B cell (primary cell): ENCODE measurements around the gene NABP1. TPM values are rescaled to one million over a fixed set of nuclear protein-coding genes. Genes with fewer than 3 reads are reported as not detected.

Experiments
- ATAC-seq: fragments of 200-7000 bp; cut with Tn5 transposase; one replicate; pipeline ENCODE4 v1.10.0; 2021; ENCODE audit warnings: low read depth, mild to moderate bottlenecking, moderate number of reproducible peaks, moderate library complexity
- CTCF ChIA-PET: fragments of 350-600 bp; sonication (Branson Sonifier 250); formaldehyde crosslinking; loops from one replicate; lab custom pipeline; 2021; ENCODE audit warnings: antibody characterized with exemption, inconsistent platforms; lab: Charles Lee
- POLR2A ChIA-PET: fragments of 350-600 bp; sonication (Branson Sonifier 250); formaldehyde crosslinking; loops from one replicate; lab custom pipeline; 2021; ENCODE audit warnings: antibody characterized with exemption; lab: Charles Lee
- DNase-seq: peaks from one replicate; pipeline ENCODE4 v3.0.0; 2013
- H2AFZ ChIP-seq: 2 replicates; pipeline ENCODE4 v1.6.1; 2012; ENCODE audit warnings: mild to moderate bottlenecking, low read depth, low read length; ENCODE audit not compliant: insufficient read depth, poor library complexity, severe bottlenecking
- H3K27ac ChIP-seq, 2 donors: 1 replicate in 1 of 2; 2 replicates in 1 of 2; pipeline ENCODE4 v1.5.1; 2012 to 2013; ENCODE audit warnings: low read length in 2 of 2, mild to moderate bottlenecking in 2 of 2, moderate library complexity in 1 of 2
- H3K27me3 ChIP-seq, 4 experiments: fragments of 200-600 bp in 1 of 4; sonication (generic) in 1 of 4; replicated peaks in 1 of 4; 1 replicate in 2 of 4; 2 replicates in 2 of 4; pipeline versions ENCODE4 v1.6.1 to v1.7.0; 2013 to 2016; ENCODE audit warnings: low read length in 3 of 4, mild to moderate bottlenecking in 2 of 4, mixed read lengths in 1 of 4, moderate library complexity in 1 of 4; ENCODE audit not compliant: insufficient read depth in 4 of 4, control insufficient read depth in 3 of 4; ENCODE audit errors: control extremely low read depth in 1 of 4
- H3K36me3 ChIP-seq, 2 experiments: replicated peaks in 1 of 2; 1 replicate in 1 of 2; 2 replicates in 1 of 2; pipeline versions ENCODE4 v1.6.1 to v1.7.1; 2013; ENCODE audit warnings: low read length in 1 of 2; ENCODE audit not compliant: insufficient read depth in 2 of 2, control insufficient read depth in 1 of 2; ENCODE audit errors: control extremely low read depth in 1 of 2, extremely low read depth in 1 of 2
- H3K4me1 ChIP-seq, 2 donors: fragments of 200-600 bp in 1 of 2; sonication (generic) in 1 of 2; 1 replicate in 1 of 2; 2 replicates in 1 of 2; pipeline versions ENCODE4 v1.5.1 to v1.6.1; 2013 to 2017; ENCODE audit warnings: low read length in 2 of 2; ENCODE audit not compliant: control insufficient read depth in 2 of 2, insufficient read depth in 2 of 2
- H3K4me2 ChIP-seq: replicated peaks from 2 replicates; pipeline ENCODE3; 2012; ENCODE audit warnings: mild to moderate bottlenecking, low read depth, low read length; ENCODE audit not compliant: poor library complexity, severe bottlenecking
- H3K4me3 ChIP-seq, 5 experiments: fragments of 200-600 bp in 1 of 5; sonication (generic) in 1 of 5; 1 replicate in 3 of 5; 2 replicates in 2 of 5; pipeline versions ENCODE4 v1.5.1 to v1.7.0; 2011 to 2016; ENCODE audit warnings: low read length in 4 of 5, mild to moderate bottlenecking in 4 of 5, low read depth in 2 of 5, control low read depth in 1 of 5, moderate library complexity in 1 of 5; ENCODE audit not compliant: insufficient read depth in 1 of 5; ENCODE audit errors: control extremely low read depth in 1 of 5, extremely low read depth in 1 of 5
- H3K79me2 ChIP-seq: fragments of 200-600 bp; sonication (generic); one replicate; pipeline ENCODE4 v1.6.0; 2016; ENCODE audit warnings: low read length; ENCODE audit not compliant: control insufficient read depth, insufficient read depth
- H3K9ac ChIP-seq: fragments of 200-600 bp; sonication (generic); 2 replicates; pipeline ENCODE4 v1.6.1; 2017; ENCODE audit warnings: mild to moderate bottlenecking, low read length, moderate library complexity
- H3K9me3 ChIP-seq, 3 donors: one replicate each; pipeline versions ENCODE4 v1.6.1 to v1.7.1; 2013; ENCODE audit warnings: low read length in 2 of 3; ENCODE audit not compliant: control insufficient read depth in 2 of 3, insufficient read depth in 1 of 3; ENCODE audit errors: control extremely low read depth in 1 of 3
- H4K20me1 ChIP-seq: 2 replicates; pipeline ENCODE4 v1.6.0; 2012; ENCODE audit warnings: mild to moderate bottlenecking, low read length; ENCODE audit not compliant: insufficient read depth, control insufficient read depth, poor library complexity, severe bottlenecking
- H3K27ac Mint-ChIP-seq: one replicate; pipeline ENCODE4 v1.8.0; 2021; ENCODE audit warnings: mixed read lengths
- H3K27me3 Mint-ChIP-seq: one replicate; pipeline ENCODE4 v1.8.0; 2021; ENCODE audit warnings: mixed read lengths
- H3K4me1 Mint-ChIP-seq: one replicate; pipeline ENCODE4 v1.8.0; 2021; ENCODE audit warnings: mixed read lengths
- H3K4me3 Mint-ChIP-seq: one replicate; pipeline ENCODE4 v1.8.0; 2021; ENCODE audit warnings: mixed read lengths
- H3K9me3 Mint-ChIP-seq: one replicate; pipeline ENCODE4 v1.8.0; 2022; ENCODE audit warnings: mixed read lengths; ENCODE audit not compliant: insufficient read depth
- CTCF ChIP-seq: fragments of 200-600 bp; IDR thresholded peaks from one replicate; pipeline ENCODE4 v1.8.0; 2022; ENCODE audit warnings: antibody characterized with exemption, mild to moderate bottlenecking
- EZH2 ChIP-seq: IDR thresholded peaks from 2 replicates; pipeline ENCODE4 v1.6.1; 2012; ENCODE audit warnings: borderline replicate concordance, low read depth, mild to moderate bottlenecking, moderate library complexity, low read length; ENCODE audit not compliant: insufficient read depth, poor library complexity, severe bottlenecking
- WGBS: methylation state at CpG from one replicate; pipeline ENCODE4 v1.1.5; 2013; ENCODE audit warnings: missing lambda C conversion rate; ENCODE audit not compliant: insufficient coverage; 5-methylcytosine and 5-hydroxymethylcytosine counted together
- intact Hi-C: fragments of 100-400 bp; cut with micrococcal nuclease; formaldehyde crosslinking; loops from one replicate; pipeline ENCODE4 v1.10.0; 2022
- polyA plus RNA-seq: library from polyadenylated mRNA; depleted of rRNA; stranded (reverse); fragments of >200 nt; gene quantifications from 2 replicates; pipeline ENCODE4 v1.2.3, GENCODE V29; 2012
- total RNA-seq, 2 donors: library from RNA; stranded (reverse); fragments of 120-200 nt in 1 of 2; gene quantifications; 1 replicate in 1 of 2; 2 replicates in 1 of 2; pipeline versions ENCODE4 v1.2.3 to v1.2.4, GENCODE V29; 2013 to 2022

Gene NABP1
- total and polyA plus RNA-seq, 2 donors (not counting 1 experiment from before 2014, with no cell fraction given): 7.2 to 56.4 TPM

GRCh38 chr2:191634791-191635190 lies 43.1 kb upstream of the NABP1 start:
- H3K27me3 Mint-ChIP-seq: no peaks in the 10 kb centered on the region
- H3K9ac ChIP-seq: no peak overlapping the region
- CTCF ChIA-PET: interaction anchor here (0.9 kb wide), 1 partner anchor 14 kb away, joined by 4 read pairs; no protein-coding TSS in a partner anchor
- H4K20me1 ChIP-seq: no peaks in the 10 kb centered on the region
- H3K4me1 ChIP-seq: peaks cover 24 to 26% of the 10 kb centered on the region in 2 donors
- DNase-seq: no peak
- TF ChIP-seq CTCF: no peak
- TF ChIP-seq EZH2: no peak
- no peaks in the 10 kb centered on the region for H3K36me3 ChIP-seq
- no peak overlapping the region for H3K27ac Mint-ChIP-seq
- peaks cover 33% of the 10 kb centered on the region for H3K4me1 Mint-ChIP-seq
- no peaks in the 10 kb centered on the region for H3K9me3 ChIP-seq
- H3K79me2 ChIP-seq: no peaks in the 10 kb centered on the region
- POLR2A ChIA-PET: no interaction called here
- H3K4me2 ChIP-seq: no peak overlapping the region
- intact Hi-C loops: no loop called here
- H2AFZ ChIP-seq: no peak overlapping the region
- no CpG with 5 or more reads among the region's 1 CpG for WGBS
- no peak overlapping the region for H3K4me3 Mint-ChIP-seq
- no peak overlapping the region for H3K4me3 ChIP-seq
- no peaks in the 10 kb centered on the region for H3K9me3 Mint-ChIP-seq
- no peaks in the 10 kb centered on the region for H3K27me3 ChIP-seq
- no peak overlapping the region for H3K27ac ChIP-seq
- no peak for ATAC-seq

GRCh38 chr2:191635333-191636234 lies 42.4 kb upstream of the NABP1 start:
- Histone ChIP-seq H3K36me3 (no peaks in the 10 kb centered on the region), H3K79me2 (no peaks in the 10 kb centered on the region), H3K4me2 (no peak overlapping the region), H3K4me1 (peaks cover 23 to 25% of the 10 kb centered on the region in 2 donors), H3K9ac (no peak overlapping the region), H3K27ac (no peak overlapping the region), H2AFZ (peak overlapping the region; percentile 14), H3K9me3 (no peaks in the 10 kb centered on the region), H3K4me3 (no peak overlapping the region), H3K27me3 (no peaks in the 10 kb centered on the region), H4K20me1 (no peaks in the 10 kb centered on the region)
- TF ChIP-seq CTCF: no peak
- no peak for TF ChIP-seq EZH2
- WGBS: 93% methylated on average over 3 of the region's 5 CpGs
- ChIA-PET POLR2A (no interaction called here), CTCF (no interaction called here)
- intact Hi-C loops: loop anchor here (2.0 kb wide), 1 partner anchor 15 kb away; no protein-coding TSS in a partner anchor
- Mint-ChIP-seq H3K27me3 (no peaks in the 10 kb centered on the region), H3K27ac (peak overlapping the region; percentile 11), H3K4me1 (peaks cover 30% of the 10 kb centered on the region), H3K4me3 (no peak overlapping the region), H3K9me3 (no peaks in the 10 kb centered on the region)
- DNase-seq (no peak), ATAC-seq (peak; percentile 36)
